Esophagus muscularis mucosa (tissue), 4 donors: ENCODE measurements around the gene C2orf69. TPM values are rescaled to one million over a fixed set of nuclear protein-coding genes. Genes with fewer than 3 reads are reported as not detected.

Experiments used
- DNase-seq: peaks from one replicate; pipeline ENCODE4 v3.0.0-alpha.2; 2017; ENCODE audit errors: extremely low spot score
- H3K27ac ChIP-seq, 4 donors: fragments of 200-600 bp; sonication (generic); replicated peaks in 1 of 4; 1 replicate in 3 of 4; 2 replicates in 1 of 4; pipeline ENCODE4 v1.5.1; 2016 to 2019; ENCODE audit warnings: mild to moderate bottlenecking in 1 of 4
- H3K27me3 ChIP-seq, 4 donors: fragments of 200-600 bp; sonication (generic); one replicate each; pipeline versions ENCODE4 v1.5.1 to v1.6.0; 2016 to 2019
- H3K36me3 ChIP-seq, 4 donors: fragments of 200-600 bp; sonication (generic); one replicate each; pipeline ENCODE4 v1.5.1; 2016 to 2019
- H3K4me1 ChIP-seq, 4 donors: fragments of 200-600 bp; sonication (generic); one replicate each; pipeline ENCODE4 v1.5.1; 2016 to 2019
- H3K4me3 ChIP-seq, 4 donors: fragments of 200-600 bp; sonication (generic); 1 replicate in 2 of 4; 2 replicates in 2 of 4; pipeline ENCODE4 v1.5.1; 2016 to 2019; ENCODE audit warnings: mild to moderate bottlenecking in 4 of 4, moderate library complexity in 1 of 4
- H3K9me3 ChIP-seq, 4 donors: fragments of 200-600 bp; sonication (generic); 1 replicate in 3 of 4; 2 replicates in 1 of 4; pipeline ENCODE4 v1.5.1; 2016 to 2019
- EP300 ChIP-seq: sonication (generic); formaldehyde crosslinking; IDR thresholded peaks from one replicate; pipeline ENCODE4 v1.6.1; 2017; ENCODE audit warnings: antibody characterized with exemption
- POLR2A ChIP-seq: fragments of 450-650 bp; IDR thresholded peaks from one replicate; pipeline ENCODE4 v1.6.1; 2017; ENCODE audit warnings: antibody characterized with exemption, moderate library complexity, mild to moderate bottlenecking, low read depth
- POLR2AphosphoS5 ChIP-seq, 2 donors: sonication (generic); formaldehyde crosslinking; IDR thresholded peaks; one replicate each; pipeline ENCODE4 v1.6.1; 2017; ENCODE audit warnings: antibody characterized with exemption in 2 of 2
- WGBS: methylation state at CpG from one replicate; pipeline ENCODE4 v1.1.5; 2018; 5-methylcytosine and 5-hydroxymethylcytosine counted together
- intact Hi-C: fragments of 100-400 bp; cut with DNase I; formaldehyde crosslinking; loops from one replicate; pipeline ENCODE4 v1.15.1; 2023
- total RNA-seq, 4 donors: library from RNA; depleted of rRNA; stranded (reverse); fragments of >200 nt; gene quantifications; one replicate each; pipeline versions ENCODE4 v1.1.0 to v1.2.1, GENCODE V29; 2016
- TF ChIP-seq, protein P1 (sequence below), 3 experiments: fragments of 200-600 bp in 2 of 3; fragments of 450-650 bp in 1 of 3; sonication (generic) in 2 of 3; IDR thresholded peaks; one replicate each; pipeline ENCODE4 v1.5.1; 2017 to 2019; ENCODE audit warnings: antibody characterized with exemption in 3 of 3, mild to moderate bottlenecking in 2 of 3, moderate library complexity in 1 of 3

Gene C2orf69
- total RNA-seq, 4 donors from 2014 or later, result 10.4 to 15.0 (median 12.0) TPM

DNA sequence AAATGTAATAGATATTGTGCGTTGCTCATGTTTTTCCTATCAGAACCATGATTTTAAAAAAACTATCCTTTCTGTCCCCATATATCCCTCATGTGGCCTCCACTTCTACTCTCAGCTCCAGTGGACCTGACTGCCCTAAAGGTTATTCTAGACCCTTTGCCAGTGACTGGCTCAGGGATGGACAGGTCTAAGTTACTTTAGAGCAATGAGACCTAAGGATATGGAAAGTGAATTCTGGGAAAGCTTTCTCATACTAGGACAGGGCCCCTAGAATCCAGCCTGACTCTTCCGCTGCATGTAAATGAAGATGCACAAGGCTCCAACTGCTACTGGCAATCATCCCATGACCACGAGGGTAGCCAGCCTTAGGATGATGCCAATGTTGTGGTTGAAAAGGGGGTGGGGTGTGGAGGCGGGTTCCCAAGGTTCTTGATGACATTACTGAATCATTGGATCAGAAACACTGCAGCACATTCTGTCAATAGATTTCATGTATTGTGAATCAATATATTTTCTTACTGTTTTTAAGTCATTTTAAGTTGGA is 21.3 kb downstream of the C2orf69 start:
- no peak for DNase-seq
- Histone ChIP-seq H3K27me3 (no peaks in the 10 kb centered on the region), H3K4me1 (no peaks in the 10 kb centered on the region), H3K27ac (no peak overlapping the region), H3K36me3 (peaks cover 19 to 65% (median 38%) of the 10 kb centered on the region in 4 donors), H3K9me3 (no peaks in the 10 kb centered on the region), H3K4me3 (no peak overlapping the region)
- 76% methylated on average over 4 of the region's 4 CpGs for WGBS
- TF ChIP-seq, protein P1, sequence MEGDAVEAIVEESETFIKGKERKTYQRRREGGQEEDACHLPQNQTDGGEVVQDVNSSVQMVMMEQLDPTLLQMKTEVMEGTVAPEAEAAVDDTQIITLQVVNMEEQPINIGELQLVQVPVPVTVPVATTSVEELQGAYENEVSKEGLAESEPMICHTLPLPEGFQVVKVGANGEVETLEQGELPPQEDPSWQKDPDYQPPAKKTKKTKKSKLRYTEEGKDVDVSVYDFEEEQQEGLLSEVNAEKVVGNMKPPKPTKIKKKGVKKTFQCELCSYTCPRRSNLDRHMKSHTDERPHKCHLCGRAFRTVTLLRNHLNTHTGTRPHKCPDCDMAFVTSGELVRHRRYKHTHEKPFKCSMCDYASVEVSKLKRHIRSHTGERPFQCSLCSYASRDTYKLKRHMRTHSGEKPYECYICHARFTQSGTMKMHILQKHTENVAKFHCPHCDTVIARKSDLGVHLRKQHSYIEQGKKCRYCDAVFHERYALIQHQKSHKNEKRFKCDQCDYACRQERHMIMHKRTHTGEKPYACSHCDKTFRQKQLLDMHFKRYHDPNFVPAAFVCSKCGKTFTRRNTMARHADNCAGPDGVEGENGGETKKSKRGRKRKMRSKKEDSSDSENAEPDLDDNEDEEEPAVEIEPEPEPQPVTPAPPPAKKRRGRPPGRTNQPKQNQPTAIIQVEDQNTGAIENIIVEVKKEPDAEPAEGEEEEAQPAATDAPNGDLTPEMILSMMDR (IDR thresholded peaks at IDR 0.05), result no peak
- TF ChIP-seq POLR2AphosphoS5 (IDR thresholded peaks at IDR 0.05) (no peak), EP300 (no peak), POLR2A (no peak)
- intact Hi-C loops, result no loop called here

DNA sequence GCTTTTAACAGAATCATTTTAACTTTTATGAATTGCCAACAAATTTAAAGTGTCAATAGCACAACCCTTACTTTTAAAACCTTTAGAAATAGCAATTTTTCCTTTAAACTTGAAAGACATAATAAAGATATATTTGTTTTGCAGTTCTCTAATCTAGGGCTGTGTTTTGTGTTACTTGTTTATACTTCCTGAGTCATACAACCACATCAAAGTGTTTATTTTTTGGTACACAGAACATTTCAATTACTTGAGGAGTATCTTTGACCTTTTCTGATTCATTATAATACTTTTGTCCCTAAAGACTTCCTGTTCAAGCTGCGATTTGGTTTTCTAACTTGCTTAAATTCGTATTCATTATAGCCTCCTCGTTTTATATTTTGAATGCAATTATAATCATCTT is 22.4 kb downstream of the C2orf69 start:
- intact Hi-C loops, result no loop called here
- TF ChIP-seq EP300, result no peak
- TF ChIP-seq POLR2AphosphoS5 (IDR thresholded peaks at IDR 0.05), result no peak
- TF ChIP-seq POLR2A, result no peak
- TF ChIP-seq, protein P1 (IDR thresholded peaks at IDR 0.05), result no peak
- 83% methylated on average over 3 of the region's 3 CpGs for WGBS
- Histone ChIP-seq H3K9me3 (no peaks in the 10 kb centered on the region), H3K27ac (no peak overlapping the region), H3K4me1 (no peaks in the 10 kb centered on the region), H3K27me3 (no peaks in the 10 kb centered on the region), H3K36me3 (peaks cover 19 to 74% (median 46%) of the 10 kb centered on the region in 4 donors), H3K4me3 (no peak overlapping the region)
- no peak for DNase-seq

DNA sequence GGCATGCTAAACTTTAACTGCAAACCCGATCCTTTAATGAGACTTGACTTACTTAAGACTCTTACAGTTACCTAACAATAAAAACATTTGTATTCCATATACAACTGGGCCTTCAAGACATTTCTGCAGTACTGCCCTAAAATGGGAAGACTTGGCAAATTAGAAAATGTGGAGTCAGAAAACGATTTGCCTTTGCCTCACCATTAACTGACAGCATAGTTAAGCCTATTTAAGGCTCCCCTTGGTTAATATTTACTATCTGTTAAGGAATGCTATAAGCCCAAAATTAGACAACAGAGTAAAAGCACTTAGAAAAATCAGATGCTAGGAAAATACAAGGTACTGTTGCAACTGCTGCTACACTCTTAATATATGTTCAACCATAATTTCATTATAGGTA is 25.5 kb downstream of the C2orf69 start:
- Histone ChIP-seq H3K36me3 (peaks cover 27 to 77% (median 45%) of the 10 kb centered on the region in 4 donors), H3K27ac (no peak overlapping the region), H3K27me3 (no peaks in the 10 kb centered on the region), H3K4me1 (no peaks in the 10 kb centered on the region), H3K9me3 (no peaks in the 10 kb centered on the region), H3K4me3 (no peak overlapping the region)
- 86% methylated on average over 2 of the region's 2 CpGs for WGBS
- intact Hi-C loops, result no loop called here
- TF ChIP-seq, protein P1 (IDR thresholded peaks at IDR 0.05), result no peak
- TF ChIP-seq EP300 (no peak), POLR2AphosphoS5 (IDR thresholded peaks at IDR 0.05) (no peak), POLR2A (no peak)
- no peak for DNase-seq

DNA sequence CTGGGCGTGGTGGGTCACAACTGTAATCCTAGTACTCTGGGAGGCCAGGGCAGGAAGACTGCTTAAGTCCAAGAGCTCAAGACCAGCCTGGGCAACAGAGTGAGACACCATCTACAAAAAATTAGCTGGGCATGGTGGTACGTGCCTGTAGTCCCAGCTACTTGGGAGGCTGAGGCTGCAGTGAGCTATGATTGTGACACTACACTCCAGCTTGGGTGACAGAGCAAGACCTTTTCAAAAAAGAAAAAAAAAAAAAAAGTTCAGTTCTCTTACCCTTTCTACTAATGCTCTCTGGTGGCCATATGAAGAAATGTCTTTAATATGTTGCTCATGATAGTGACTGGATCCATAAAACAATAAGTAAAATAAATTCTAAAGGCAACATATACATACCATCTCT is 29.3 kb downstream of the C2orf69 start:
- Histone ChIP-seq H3K4me1 (no peaks in the 10 kb centered on the region), H3K4me3 (no peak overlapping the region), H3K27me3 (no peaks in the 10 kb centered on the region), H3K9me3 (no peaks in the 10 kb centered on the region), H3K36me3 (peaks cover 9 to 85% (median 40%) of the 10 kb centered on the region in 4 donors), H3K27ac (no peak overlapping the region)
- no peak for TF ChIP-seq POLR2A
- TF ChIP-seq, protein P1 (IDR thresholded peaks at IDR 0.05), result peak in 1 of 3 experiments; percentile 11
- no peak for DNase-seq
- 79% methylated on average over 2 of the region's 2 CpGs for WGBS
- intact Hi-C loops, result no loop called here

DNA sequence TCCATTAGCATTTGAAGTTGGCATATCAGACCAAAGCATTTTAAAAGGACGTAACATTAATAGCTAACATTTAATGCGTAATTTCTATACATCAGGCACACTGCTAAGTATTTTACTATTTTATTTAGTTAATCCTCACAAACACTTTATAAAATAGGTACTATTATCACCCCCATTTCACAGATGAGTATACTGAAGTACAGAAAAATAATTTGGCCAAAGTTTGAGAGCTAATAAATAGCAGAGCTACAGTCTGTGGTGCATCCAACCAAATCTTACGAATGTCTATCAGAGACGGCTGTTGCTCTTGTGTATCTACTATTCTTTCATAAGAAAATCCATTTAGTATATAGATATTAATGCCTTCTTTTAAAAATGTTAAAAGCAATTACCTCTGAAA is 32.3 kb downstream of the C2orf69 start:
- no peak overlapping the region for H3K27ac ChIP-seq
- no peaks in the 10 kb centered on the region for H3K9me3 ChIP-seq
- DNase-seq, result no peak
- no peaks in the 10 kb centered on the region for H3K27me3 ChIP-seq
- no peaks in the 10 kb centered on the region for H3K4me1 ChIP-seq
- H3K4me3 ChIP-seq, result no peak overlapping the region
- TF ChIP-seq, protein P1 (IDR thresholded peaks at IDR 0.05), result no peak
- TF ChIP-seq POLR2A, result no peak
- TF ChIP-seq EP300, result no peak
- no peak for TF ChIP-seq POLR2AphosphoS5 (IDR thresholded peaks at IDR 0.05)
- peaks cover 13 to 86% (median 49%) of the 10 kb centered on the region in 4 donors for H3K36me3 ChIP-seq
- 90% methylated on average over 4 of the region's 4 CpGs for WGBS
- intact Hi-C loops, result no loop called here
